ENCODE measurements around the gene ALDH1L2. TPM values are rescaled to one million over a fixed set of nuclear protein-coding genes. Genes with fewer than 3 reads are reported as not detected.
A peak's percentile ranks its signal among the peaks of the same experiment; 100 is the strongest.

ALDH1L2 gene
- polyA plus RNA-seq, 1 donor from 2014 or later: 0.10 TPM

DNA sequence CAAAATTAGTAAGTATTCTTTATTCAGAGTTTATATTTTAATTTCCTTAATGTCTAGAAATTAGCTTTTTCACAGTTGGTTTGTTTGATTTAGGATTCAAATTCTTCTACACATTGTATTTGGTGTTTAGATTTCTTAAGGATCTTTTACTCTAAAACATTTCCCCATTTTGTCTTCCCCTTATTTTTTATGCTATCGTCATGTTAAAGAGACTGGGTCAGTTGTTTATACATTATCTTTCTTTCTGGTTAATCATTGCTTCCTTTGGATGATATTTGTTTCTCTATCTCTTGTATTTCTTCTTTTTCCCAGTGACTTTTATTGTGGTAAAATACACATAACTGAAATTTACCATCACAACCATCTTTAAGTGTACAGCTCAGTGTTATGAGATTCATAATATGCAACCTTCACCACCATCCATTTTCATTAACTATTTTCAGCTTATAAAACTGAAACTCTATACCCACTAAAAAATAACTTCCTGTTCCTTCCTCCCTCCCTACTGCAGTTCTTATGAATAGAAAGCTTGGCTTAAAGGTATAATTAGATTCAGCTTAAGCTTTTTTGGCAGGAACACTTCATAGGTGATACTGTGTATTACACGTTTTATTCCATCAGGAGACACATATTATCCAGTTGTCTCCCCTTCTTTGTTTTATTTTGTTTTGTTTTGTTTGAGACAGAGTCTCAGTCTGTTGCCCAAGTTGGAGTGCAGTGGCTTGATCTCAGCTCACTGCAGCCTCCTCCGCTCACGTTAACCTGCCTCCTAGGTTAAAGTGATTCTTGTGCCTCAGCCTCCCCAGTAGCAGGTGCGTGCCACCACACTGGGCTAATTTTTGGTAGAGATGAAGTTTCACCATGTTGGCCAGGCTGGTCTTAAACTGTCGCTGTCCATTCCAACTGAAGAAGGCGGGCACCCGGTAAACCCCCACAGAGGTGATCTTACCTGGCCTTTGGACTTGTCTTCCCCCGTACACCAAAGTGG lies 53.1 kb downstream of the ALDH1L2 start:
- Mint-ChIP-seq H3K4me1 (peaks cover 8 to 12% (median 12%) of the 10 kb centered on the region in 3 donors), H3K9me3 (no peaks in the 10 kb centered on the region), H3K27me3 (no peaks in the 10 kb centered on the region), H3K4me3 (peak overlapping the region in 1 of 4 donors; percentile 74), H3K36me3 (peaks cover 5% of the 10 kb centered on the region), H3K27ac (no peak overlapping the region)

DNA sequence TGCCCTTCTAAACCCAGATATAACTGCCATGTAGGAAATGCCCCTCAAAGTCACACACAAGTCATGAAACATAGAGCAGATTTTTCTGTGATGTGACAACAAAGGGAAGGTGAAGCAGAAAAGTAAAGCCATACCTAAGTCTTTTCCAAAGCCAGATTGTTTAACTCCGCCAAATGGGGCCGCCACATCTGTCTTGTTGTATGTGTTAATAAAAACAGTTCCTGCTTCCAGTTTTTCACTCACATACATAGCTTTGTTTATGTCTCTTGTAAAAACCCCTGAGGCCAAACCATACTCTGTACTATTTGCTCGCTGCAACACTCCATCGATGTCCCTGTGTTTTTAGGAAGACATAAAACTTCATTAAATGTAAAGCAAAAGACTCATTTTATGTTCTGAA lies 57.8 kb downstream of the ALDH1L2 start:
- Mint-ChIP-seq H3K36me3 (peaks cover 5% of the 10 kb centered on the region), H3K27me3 (no peaks in the 10 kb centered on the region), H3K4me1 (peaks cover 6 to 7% (median 7%) of the 10 kb centered on the region in 3 donors), H3K4me3 (no peak overlapping the region), H3K27ac (no peak overlapping the region), H3K9me3 (no peaks in the 10 kb centered on the region)

DNA sequence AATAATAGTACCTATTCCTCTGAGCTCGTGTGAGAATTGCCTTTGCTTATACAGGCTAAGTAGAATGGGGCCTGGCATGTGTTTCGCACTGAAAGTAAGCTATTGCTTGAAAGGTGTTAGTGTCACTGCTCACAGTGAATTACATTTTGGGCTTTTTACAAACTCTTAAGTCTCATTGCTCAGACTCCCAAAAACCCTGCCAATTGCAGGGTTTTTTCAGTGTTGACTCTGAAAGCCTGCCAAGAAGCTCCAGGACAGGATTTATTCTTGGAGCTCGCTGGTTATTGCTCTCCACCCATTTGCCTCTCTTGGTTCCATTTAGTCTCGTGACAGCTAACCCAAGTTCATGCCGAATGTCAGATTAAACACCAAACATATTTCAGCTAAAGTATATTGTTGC lies 58.4 kb downstream of the ALDH1L2 start:
- no peaks in the 10 kb centered on the region for H3K27me3 Mint-ChIP-seq
- peaks cover 5% of the 10 kb centered on the region for H3K36me3 Mint-ChIP-seq
- no peak overlapping the region for H3K27ac Mint-ChIP-seq
- peaks cover 2% of the 10 kb centered on the region in 3 donors for H3K4me1 Mint-ChIP-seq
- H3K4me3 Mint-ChIP-seq: no peak overlapping the region
- H3K9me3 Mint-ChIP-seq: no peaks in the 10 kb centered on the region

DNA sequence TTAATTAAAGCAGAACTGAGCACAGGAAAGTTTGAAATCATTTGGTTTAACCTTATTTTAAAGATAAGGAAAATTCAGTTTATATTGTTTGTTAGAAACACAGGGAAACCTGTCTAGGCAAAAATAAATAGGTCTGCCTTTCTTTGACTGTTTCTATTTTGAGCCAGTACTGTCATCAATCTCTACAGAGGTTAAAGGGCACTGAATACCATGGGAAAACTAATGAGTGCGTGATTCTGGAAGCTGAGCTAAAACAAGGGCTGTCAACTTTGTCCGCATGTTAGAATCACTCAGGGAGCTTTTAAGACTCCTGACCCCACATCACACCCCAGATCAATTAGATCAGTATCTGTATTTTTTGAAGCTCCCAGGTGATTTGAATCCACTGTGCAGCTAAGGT lies 59.3 kb downstream of the ALDH1L2 start:
- no peak overlapping the region for H3K4me3 Mint-ChIP-seq
- H3K36me3 Mint-ChIP-seq: peaks cover 5% of the 10 kb centered on the region
- H3K27ac Mint-ChIP-seq: no peak overlapping the region
- H3K4me1 Mint-ChIP-seq: no peaks in the 10 kb centered on the region
- H3K9me3 Mint-ChIP-seq: no peaks in the 10 kb centered on the region
- no peaks in the 10 kb centered on the region for H3K27me3 Mint-ChIP-seq

DNA sequence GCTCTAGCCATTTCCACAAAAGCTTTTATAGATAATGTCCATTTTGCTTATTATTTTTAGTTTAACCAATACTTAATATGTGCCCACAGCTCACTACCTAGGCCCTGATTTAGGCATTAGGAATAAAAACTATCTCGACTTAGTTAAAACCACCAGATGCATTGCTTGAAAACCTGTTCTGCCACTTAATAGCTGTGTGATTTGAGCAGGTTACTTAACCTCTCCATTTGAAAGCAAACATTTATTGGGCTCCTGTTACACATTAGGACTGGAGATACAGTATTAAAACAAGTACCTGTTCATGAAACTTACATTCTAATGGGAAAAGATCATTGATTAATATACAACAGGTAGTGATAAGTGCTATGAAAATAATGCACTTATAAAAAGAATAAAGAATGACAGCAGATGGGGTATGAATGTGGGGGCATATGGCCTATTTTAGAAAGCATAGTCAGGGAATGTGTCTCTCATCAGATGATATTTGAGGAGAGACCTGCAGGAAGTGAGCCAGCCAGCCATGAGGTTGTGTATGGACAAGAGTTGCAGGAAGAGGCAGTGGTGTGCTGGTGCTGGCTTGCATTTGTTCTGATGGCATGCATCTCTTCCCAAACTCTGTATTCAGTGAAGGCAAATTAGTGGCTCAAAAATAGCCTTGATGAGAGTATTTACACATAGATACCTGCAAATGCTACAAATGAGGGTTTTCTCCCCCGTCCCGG lies 63.9 kb downstream of the ALDH1L2 start:
- H3K27me3 Mint-ChIP-seq: no peaks in the 10 kb centered on the region
- no peak overlapping the region for H3K4me3 Mint-ChIP-seq
- H3K9me3 Mint-ChIP-seq: no peaks in the 10 kb centered on the region
- peak overlapping the region in 1 of 3 donors; percentile 8 for H3K27ac Mint-ChIP-seq
- H3K4me1 Mint-ChIP-seq: no peaks in the 10 kb centered on the region
- H3K36me3 Mint-ChIP-seq: no peaks in the 10 kb centered on the region

- Mint-ChIP-seq H3K4me3 (no peak overlapping the region), H3K27ac (peak overlapping the region in 1 of 3 donors; percentile 27), H3K9me3 (no peaks in the 10 kb centered on the region), H3K36me3 (no peaks in the 10 kb centered on the region), H3K4me1 (no peaks in the 10 kb centered on the region), H3K27me3 (no peaks in the 10 kb centered on the region)
Observed at GRCh38 chr12:105018776-105019175, 65.5 kb downstream of the ALDH1L2 start.

DNA sequence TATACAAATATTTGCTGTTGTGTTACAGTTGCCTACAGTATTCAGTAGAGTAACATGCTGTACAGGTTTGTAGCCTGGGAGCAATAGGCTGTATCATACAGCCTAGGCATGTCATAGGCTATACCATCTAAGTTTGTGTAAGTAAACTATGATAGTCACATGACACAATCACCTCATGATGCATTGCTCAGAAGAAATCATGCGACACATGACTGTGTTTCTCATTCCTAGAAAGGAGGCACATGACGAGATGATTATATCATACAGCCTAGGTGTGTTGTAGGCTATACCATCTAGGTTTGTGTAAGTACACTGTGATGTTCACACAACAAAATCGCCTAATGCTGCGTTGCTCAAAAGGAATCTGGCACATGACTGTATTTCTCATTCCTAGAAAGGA lies 66.2 kb downstream of the ALDH1L2 start:
- H3K9me3 Mint-ChIP-seq: no peaks in the 10 kb centered on the region
- H3K27ac Mint-ChIP-seq: no peak overlapping the region
- H3K4me1 Mint-ChIP-seq: no peaks in the 10 kb centered on the region
- H3K36me3 Mint-ChIP-seq: no peaks in the 10 kb centered on the region
- H3K27me3 Mint-ChIP-seq: no peaks in the 10 kb centered on the region
- H3K4me3 Mint-ChIP-seq: no peak overlapping the region

GRCh38 chr12:105015543-105015942 lies 68.7 kb downstream of the ALDH1L2 start:
- H3K4me3 Mint-ChIP-seq: no peak overlapping the region
- H3K27me3 Mint-ChIP-seq: no peaks in the 10 kb centered on the region
- H3K36me3 Mint-ChIP-seq: peaks cover 15% of the 10 kb centered on the region
- H3K9me3 Mint-ChIP-seq: peaks cover 1 to 4% (median 3%) of the 10 kb centered on the region in 3 donors
- peaks cover 0 to 1% (median 0%) of the 10 kb centered on the region in 3 donors for H3K4me1 Mint-ChIP-seq
- H3K27ac Mint-ChIP-seq: no peak overlapping the region

GRCh38 chr12:105014603-105015002 lies 69.7 kb downstream of the ALDH1L2 start:
- H3K4me3 Mint-ChIP-seq: no peak overlapping the region
- peaks cover 3 to 4% (median 4%) of the 10 kb centered on the region in 3 donors for H3K9me3 Mint-ChIP-seq
- H3K27me3 Mint-ChIP-seq: no peaks in the 10 kb centered on the region
- H3K27ac Mint-ChIP-seq: no peak overlapping the region
- peaks cover 22% of the 10 kb centered on the region for H3K36me3 Mint-ChIP-seq
- peaks cover 0 to 2% (median 0%) of the 10 kb centered on the region in 3 donors for H3K4me1 Mint-ChIP-seq

DNA sequence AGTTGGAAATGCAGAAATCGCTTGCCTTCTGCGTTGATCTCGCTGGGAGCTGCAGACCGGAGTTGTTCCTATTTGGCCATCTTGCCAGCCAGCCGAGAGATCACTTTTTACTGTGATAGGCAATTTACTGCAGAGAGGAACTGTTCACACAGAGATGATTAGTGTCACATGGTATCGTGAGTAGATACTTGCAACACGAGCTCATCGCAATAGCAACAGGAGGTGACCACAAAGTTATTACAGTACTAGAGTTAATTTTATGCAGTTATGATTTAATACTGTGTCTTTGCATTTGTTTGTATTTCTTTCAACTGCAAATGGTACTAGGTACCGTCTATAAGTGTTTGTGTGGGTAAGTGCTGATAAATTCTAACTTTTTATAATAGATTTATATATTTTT lies 70.4 kb downstream of the ALDH1L2 start:
- Mint-ChIP-seq H3K36me3 (peaks cover 29% of the 10 kb centered on the region), H3K9me3 (peaks cover 3 to 4% (median 4%) of the 10 kb centered on the region in 3 donors), H3K27me3 (no peaks in the 10 kb centered on the region), H3K4me1 (peaks cover 0 to 4% (median 0%) of the 10 kb centered on the region in 3 donors), H3K27ac (no peak overlapping the region), H3K4me3 (no peak overlapping the region)

DNA sequence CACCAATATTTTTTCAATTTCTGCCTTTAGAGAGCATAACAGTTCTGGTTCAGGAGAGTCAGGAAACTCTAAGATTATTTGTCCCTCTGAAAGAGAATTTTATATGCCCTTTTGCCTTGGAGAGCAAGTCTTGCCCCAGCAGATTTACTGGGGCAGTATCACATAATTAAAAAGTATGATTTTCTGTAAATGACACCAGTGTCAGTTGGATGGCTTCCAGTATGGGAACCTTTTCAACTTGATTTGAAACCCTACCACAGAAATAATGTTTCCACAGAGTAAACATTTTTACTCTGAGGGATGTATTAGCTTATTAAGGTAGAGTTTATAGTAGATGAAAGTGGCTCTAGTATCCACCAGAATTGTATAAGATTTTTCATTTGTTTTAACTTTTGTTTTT lies 82.8 kb downstream of the ALDH1L2 start:
- Mint-ChIP-seq H3K4me1 (peaks cover 0 to 3% (median 0%) of the 10 kb centered on the region in 3 donors), H3K27ac (no peak overlapping the region), H3K36me3 (peaks cover 47% of the 10 kb centered on the region), H3K27me3 (no peaks in the 10 kb centered on the region), H3K9me3 (peaks cover 0 to 5% (median 0%) of the 10 kb centered on the region in 3 donors), H3K4me3 (no peak overlapping the region)

DNA sequence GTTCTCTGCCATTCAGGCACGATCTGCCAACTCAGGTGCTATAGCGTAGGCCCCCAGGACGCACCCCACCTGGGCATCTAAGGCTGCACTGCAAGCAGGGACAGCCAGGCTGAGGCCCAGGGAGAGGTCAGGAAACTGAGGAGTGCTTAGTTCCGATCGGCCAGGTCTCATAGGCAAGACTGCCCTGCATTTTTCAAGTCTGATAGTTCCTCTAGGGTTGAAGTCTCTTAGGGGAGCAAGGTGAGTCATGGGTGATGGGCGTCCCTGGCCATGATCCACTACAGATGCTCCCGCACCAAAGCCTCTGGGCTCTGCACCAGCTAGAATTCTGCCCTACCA lies 84.9 kb downstream of the ALDH1L2 start:
- Mint-ChIP-seq H3K27ac (no peak overlapping the region), H3K4me1 (peaks cover 0 to 3% (median 0%) of the 10 kb centered on the region in 3 donors), H3K9me3 (no peaks in the 10 kb centered on the region), H3K36me3 (peaks cover 39% of the 10 kb centered on the region), H3K27me3 (no peaks in the 10 kb centered on the region), H3K4me3 (no peak overlapping the region)

DNA sequence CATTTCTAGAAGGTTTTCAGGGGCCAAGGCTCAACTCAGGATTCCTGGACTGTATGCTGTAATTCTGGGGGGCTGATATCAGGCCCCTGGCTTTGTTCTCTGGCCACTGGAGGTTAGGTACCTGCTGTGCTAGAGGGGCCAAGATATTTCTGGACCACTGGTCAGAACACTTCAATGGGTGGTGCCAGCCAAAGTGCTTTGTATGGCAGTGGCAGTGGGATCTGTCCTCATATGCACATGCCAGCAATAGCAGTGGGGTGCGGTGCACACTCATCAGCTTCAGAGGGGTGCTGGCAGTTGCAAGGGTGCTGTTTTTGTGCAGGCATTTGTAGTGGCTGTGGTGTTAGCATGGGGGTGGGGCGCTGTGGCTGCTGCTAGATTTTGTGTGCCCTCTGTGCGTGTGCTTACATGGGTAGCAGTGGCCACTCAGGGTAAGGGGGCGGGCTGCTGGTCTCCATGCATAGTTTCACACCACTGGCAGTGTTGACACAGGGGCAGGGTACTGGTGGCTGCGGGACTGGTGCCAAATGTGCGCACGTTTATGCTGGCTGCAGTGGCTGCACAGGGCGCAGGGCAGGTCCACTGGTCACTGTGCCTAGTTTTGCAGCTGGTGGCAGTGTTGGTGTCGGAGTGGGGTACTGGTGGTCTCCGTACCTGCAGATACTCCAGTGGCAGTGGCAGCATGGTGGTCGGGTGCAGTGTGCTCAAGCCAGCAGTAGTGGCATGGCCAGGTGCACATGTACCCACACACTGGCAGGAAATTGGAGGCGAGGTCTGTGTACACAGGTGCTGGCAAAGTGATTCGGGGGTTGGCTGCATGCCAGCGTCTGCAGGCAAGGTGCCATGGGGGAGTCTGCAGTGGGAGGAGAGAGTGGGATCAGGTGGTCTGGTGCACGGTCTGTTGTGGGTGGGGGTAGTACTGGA lies 85.6 kb downstream of the ALDH1L2 start:
- peaks cover 0 to 3% (median 0%) of the 10 kb centered on the region in 3 donors for H3K4me1 Mint-ChIP-seq
- H3K4me3 Mint-ChIP-seq: no peak overlapping the region
- H3K27ac Mint-ChIP-seq: no peak overlapping the region
- H3K9me3 Mint-ChIP-seq: no peaks in the 10 kb centered on the region
- H3K36me3 Mint-ChIP-seq: peaks cover 36% of the 10 kb centered on the region
- H3K27me3 Mint-ChIP-seq: no peaks in the 10 kb centered on the region

DNA sequence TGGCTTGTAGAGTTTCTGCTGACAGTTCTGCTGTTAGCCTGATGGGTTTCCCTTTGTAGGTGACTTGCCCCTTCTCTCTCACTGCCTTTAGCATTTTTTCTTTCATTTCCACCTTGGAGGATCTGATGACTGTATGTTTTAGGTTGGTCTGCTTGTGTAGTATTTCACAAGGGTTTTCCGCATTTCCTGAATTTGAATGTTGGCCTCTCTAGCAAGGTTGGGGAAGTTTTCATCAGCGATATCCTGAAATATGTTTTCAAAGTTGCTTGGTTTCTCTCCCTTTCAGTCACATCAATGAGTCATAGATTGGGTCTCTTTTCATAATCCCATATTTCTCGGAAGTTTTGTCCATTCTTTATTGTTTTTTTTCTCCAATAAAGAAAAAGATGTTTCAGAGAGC lies 86.7 kb downstream of the ALDH1L2 start:
- Mint-ChIP-seq H3K27ac (peak overlapping the region in 1 of 3 donors; percentile 7), H3K27me3 (no peaks in the 10 kb centered on the region), H3K36me3 (peaks cover 31% of the 10 kb centered on the region), H3K4me3 (no peak overlapping the region), H3K4me1 (peaks cover 0 to 3% (median 0%) of the 10 kb centered on the region in 3 donors), H3K9me3 (no peaks in the 10 kb centered on the region)

Measured in IgD-negative memory B cell (primary cell).